Pancreas (tissue), 10 donors: Measurements from ENCODE around the gene PNMT. TPM values are rescaled to one million over a fixed set of nuclear protein-coding genes. Genes with fewer than 3 reads are reported as not detected.
"Not testable (repeated sequence)": the region's sequence is repeated elsewhere in the genome, so short reads cannot be mapped to it uniquely, and the experiment has no call there.

Source experiments
- ATAC-seq, 4 donors: fragments of 200-7000 bp; cut with Tn5 transposase; one replicate each; pipeline versions ENCODE4 v1.8.0 to v1.9.1; 2020; ENCODE audit warnings: mild to moderate bottlenecking in 4 of 4, moderate library complexity in 4 of 4
- DNase-seq, 6 donors: peaks; one replicate each; pipeline ENCODE4 v3.0.0-alpha.2; 2020
- FAIRE-seq: peaks from 2 replicates; lab custom pipeline; 2012; peaks lifted over from hg19 to GRCh38; lab: Jason Lieb, UNC
- H3K27ac ChIP-seq, 4 donors: fragments of 200-600 bp; sonication (generic); 1 replicate in 3 of 4; 2 replicates in 1 of 4; pipeline versions ENCODE4 v1.5.0 to v1.8.0; 2020
- H3K27me3 ChIP-seq, 4 donors: fragments of 200-600 bp; one replicate each; pipeline ENCODE4 v1.8.0; 2021
- H3K36me3 ChIP-seq, 3 donors: fragments of 200-600 bp; sonication (generic) in 1 of 3; one replicate each; pipeline versions ENCODE4 v1.5.0 to v1.8.0; 2020 to 2021
- H3K4me1 ChIP-seq, 3 donors: fragments of 200-600 bp; one replicate each; pipeline ENCODE4 v1.8.0; 2021
- H3K4me3 ChIP-seq, 4 donors: fragments of 200-600 bp; sonication (generic) in 2 of 4; one replicate each; pipeline versions ENCODE4 v1.5.0 to v1.8.0; 2020 to 2021
- H3K9me3 ChIP-seq, 4 donors: fragments of 200-600 bp; one replicate each; pipeline ENCODE4 v1.8.0; 2021
- CTCF ChIP-seq, 4 donors: fragments of 200-600 bp; sonication (generic) in 3 of 4; IDR thresholded peaks; one replicate each; pipeline versions ENCODE4 v1.5.0 to v1.8.0; 2021; ENCODE audit warnings: antibody characterized with exemption in 4 of 4
- WGBS, 2 donors: extraction: QIAGEN DNeasy Blood & Tissue Kit; methylation state at CpG; one replicate each; pipeline ENCODE4 v1.1.7; 2013; 5-methylcytosine and 5-hydroxymethylcytosine counted together
- intact Hi-C, 3 donors: fragments of 100-400 bp; cut with DNase I; formaldehyde crosslinking; loops; one replicate each; pipeline versions ENCODE4 v1.11.1 to v1.14.2; 2022
- polyA plus RNA-seq, 2 donors: library from polyadenylated mRNA; stranded (reverse); fragments of 200-250 nt; gene quantifications; one replicate each; pipeline ENCODE4 v1.2.3, GENCODE V29; 2013
- total RNA-seq, 6 donors: library from RNA; stranded (reverse); fragmentation: NEBNext Ultra II Directional in 4 of 6; extraction: Animal tissue kit (Norgen Biotek cat#: 25700) in 4 of 6; gene quantifications; one replicate each; pipeline versions ENCODE4 v1.2.1 to v1.2.4, GENCODE V29; 2021 to 2023
- donor health status: healthy with polysubstance abuse.
- donor health status: DM: no; HTN: no; CAD: no; lungs with moderate emphysema.
- donor health status: DM: no; HTN: no; CAD: no.
- donor health status: control.
- donor health status: control.
- donor health status: Bipolar disorder and iron deficiency.
- donor health status: DM: yes; HTN: yes; CAD: no.
- donor health status: DM: no; HTN: no; CAD: no.
- donor health status: DM: no; HTN: no; CAD: no.
- donor health status: DM: yes; HTN: yes; CAD: no.

PNMT gene
- total and polyA plus RNA-seq, 8 donors, result 0.16 to 11.7 (median 0.64) TPM; not detected in 3

DNA sequence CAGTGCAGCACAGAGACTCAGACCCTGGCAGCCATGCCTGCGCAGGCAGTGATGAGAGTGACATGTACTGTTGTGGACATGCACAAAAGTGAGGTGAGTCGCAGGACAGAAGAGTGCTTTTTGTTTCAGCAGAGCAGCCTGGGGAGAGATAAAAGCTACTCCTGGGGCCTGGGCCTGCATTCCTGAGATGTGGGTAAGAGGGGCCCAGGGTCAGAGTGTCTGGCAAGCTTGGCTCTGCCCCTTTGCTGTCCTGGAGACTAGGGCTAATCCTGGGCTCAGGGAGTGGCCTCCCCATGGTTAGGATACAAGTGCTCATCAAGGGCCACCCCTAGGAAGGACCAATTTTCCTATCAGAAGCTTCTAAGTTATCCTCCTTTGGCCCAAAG lies 26.8 kb downstream of the PNMT start:
- H3K9me3 ChIP-seq, result no peaks in the 10 kb centered on the region
- FAIRE-seq (no peak), DNase-seq (no peak), ATAC-seq (no peak)
- H3K4me3 ChIP-seq, result no peak overlapping the region
- H3K27ac ChIP-seq, result no peak overlapping the region
- TF ChIP-seq CTCF (IDR thresholded peaks at IDR 0.05), result no peak
- no peaks in the 10 kb centered on the region for H3K27me3 ChIP-seq
- WGBS, 2 donors, result 82 to 86% methylated on average over 2 of the region's 2 CpGs
- intact Hi-C loops, result no loop called here
- no peaks in the 10 kb centered on the region for H3K36me3 ChIP-seq
- peaks cover 0 to 4% (median 0%) of the 10 kb centered on the region in 3 donors for H3K4me1 ChIP-seq

DNA sequence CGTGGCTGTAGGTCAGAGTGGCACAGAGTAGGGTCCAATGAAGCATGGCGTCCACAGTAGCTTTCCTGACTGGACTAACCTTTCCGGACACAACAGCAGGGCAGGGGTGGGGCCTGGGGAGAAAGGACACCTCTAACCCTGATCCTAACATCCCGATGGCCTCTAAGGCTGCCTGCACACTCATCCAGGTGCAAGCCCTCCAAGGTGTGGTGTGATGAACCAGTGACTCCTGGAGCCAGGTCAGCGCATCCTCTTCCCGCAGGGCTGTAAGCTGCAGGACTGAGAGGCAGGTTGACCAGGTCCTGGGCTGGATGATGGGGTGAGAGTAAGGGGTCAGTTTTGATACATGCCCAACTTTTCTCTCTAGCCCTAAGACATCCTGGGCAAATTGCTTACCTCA lies 28.5 kb downstream of the PNMT start:
- ATAC-seq (no peak), DNase-seq (no peak), FAIRE-seq (no peak)
- no peak for TF ChIP-seq CTCF (IDR thresholded peaks at IDR 0.05)
- Histone ChIP-seq H3K4me3 (no peak overlapping the region), H3K4me1 (peaks cover 0 to 5% (median 0%) of the 10 kb centered on the region in 3 donors), H3K9me3 (no peaks in the 10 kb centered on the region), H3K27me3 (no peaks in the 10 kb centered on the region), H3K27ac (no peak overlapping the region), H3K36me3 (no peaks in the 10 kb centered on the region)
- intact Hi-C loops, result no loop called here
- WGBS, 2 donors, result 72 to 74% methylated on average over 6 of the region's 6 CpGs

DNA sequence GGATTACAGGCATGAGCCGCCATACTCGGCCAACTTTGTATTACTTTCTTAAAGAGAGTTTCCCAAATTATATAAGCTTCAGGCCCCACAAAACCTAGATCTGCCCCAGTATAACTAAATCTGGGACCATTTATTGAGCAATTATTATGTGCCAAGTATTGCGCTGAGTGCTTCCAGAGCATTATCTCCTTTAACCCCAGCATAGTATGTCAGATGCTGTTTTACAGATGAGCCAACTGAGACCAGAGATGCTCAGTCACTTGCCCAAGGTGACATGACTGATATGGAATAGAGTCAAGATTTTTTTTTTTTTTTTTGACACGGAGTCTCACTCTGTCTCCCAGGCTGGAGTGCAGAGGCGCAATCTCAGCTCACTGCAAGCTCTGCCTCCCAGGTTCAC lies 29.7 kb downstream of the PNMT start:
- Histone ChIP-seq H3K27me3 (no peaks in the 10 kb centered on the region), H3K4me1 (peaks cover 0 to 13% (median 8%) of the 10 kb centered on the region in 3 donors), H3K9me3 (no peaks in the 10 kb centered on the region), H3K4me3 (no peak overlapping the region), H3K36me3 (no peaks in the 10 kb centered on the region), H3K27ac (no peak overlapping the region)
- intact Hi-C loops, result no loop called here
- TF ChIP-seq CTCF (IDR thresholded peaks at IDR 0.05), result no peak
- FAIRE-seq (no peak), DNase-seq (no peak), ATAC-seq (no peak)
- 85 to 93% methylated on average over 4 to 5 of the region's 5 CpGs for WGBS, 2 donors

DNA sequence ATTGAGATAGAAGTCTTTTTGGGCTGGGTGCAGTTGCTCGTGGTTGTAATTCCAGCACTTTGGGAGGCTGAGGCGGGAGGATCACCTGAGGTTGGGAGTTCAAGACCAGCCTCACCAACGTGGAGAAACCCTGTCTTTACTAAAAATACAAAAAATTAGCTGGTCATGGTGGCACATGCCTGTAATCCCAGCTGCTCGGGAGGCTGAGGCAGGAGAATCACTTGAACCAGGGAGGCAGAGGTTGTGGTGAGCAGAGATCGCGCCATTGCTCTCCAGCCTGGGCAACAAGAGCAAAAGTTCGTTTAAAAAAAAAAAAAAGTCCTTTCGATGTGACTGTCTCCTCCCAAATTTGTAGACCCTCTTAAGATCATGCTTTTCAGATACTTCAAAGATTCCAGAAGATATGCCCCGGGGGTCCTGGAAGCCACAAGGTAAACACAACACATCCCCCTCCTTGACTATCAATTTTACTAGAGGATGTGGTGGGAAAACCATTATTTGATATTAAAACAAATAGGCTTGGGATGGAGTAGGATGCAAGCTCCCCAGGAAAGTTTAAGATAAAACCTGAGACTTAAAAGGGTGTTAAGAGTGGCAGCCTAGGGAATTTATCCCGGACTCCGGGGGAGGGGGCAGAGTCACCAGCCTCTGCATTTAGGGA lies 31.0 kb downstream of the PNMT start:
- H3K27me3 ChIP-seq, H3K36me3 ChIP-seq, ATAC-seq, intact Hi-C loops, DNase-seq, FAIRE-seq, H3K9me3 ChIP-seq: not testable (repeated sequence)
- Histone ChIP-seq H3K4me3 (peak overlapping the region; percentile 79 to 93 (median 86)), H3K4me1 (peaks cover 4 to 26% (median 15%) of the 10 kb centered on the region in 3 donors), H3K27ac (peak overlapping the region; percentile 83 to 93 (median 92))
- WGBS, 2 donors, result 43 to 49% methylated on average over 11 of the region's 11 CpGs

DNA sequence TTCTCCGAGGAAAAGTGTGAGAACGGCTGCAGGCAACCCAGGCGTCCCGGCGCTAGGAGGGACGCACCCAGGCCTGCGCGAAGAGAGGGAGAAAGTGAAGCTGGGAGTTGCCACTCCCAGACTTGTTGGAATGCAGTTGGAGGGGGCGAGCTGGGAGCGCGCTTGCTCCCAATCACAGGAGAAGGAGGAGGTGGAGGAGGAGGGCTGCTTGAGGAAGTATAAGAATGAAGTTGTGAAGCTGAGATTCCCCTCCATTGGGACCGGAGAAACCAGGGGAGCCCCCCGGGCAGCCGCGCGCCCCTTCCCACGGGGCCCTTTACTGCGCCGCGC lies 31.5 kb downstream of the PNMT start, which contains the start of gene ERBB2:
Gene ERBB2 (plus strand): TSS at position 247 of the 330 bp plus-strand sequence. CDS start 175 bp downstream, outside the sequence.
- intact Hi-C loops, result no loop called here
- peaks cover 9 to 31% (median 20%) of the 10 kb centered on the region in 3 donors for H3K4me1 ChIP-seq
- DNase-seq, result peak; percentile 69 to 87 (median 72)
- H3K9me3 ChIP-seq, result no peaks in the 10 kb centered on the region
- 0 to 2% methylated on average over 19 to 20 of the region's 20 CpGs for WGBS, 2 donors
- TF ChIP-seq CTCF (IDR thresholded peaks at IDR 0.05), result no peak
- H3K27me3 ChIP-seq, result no peaks in the 10 kb centered on the region
- H3K4me3 ChIP-seq, result peak within 1 kb of the TSS; percentile 79 to 93 (median 86)
- no peaks in the 10 kb centered on the region for H3K36me3 ChIP-seq
- peak within 1 kb of the TSS; percentile 83 to 93 (median 92) for H3K27ac ChIP-seq
- peak; percentile 72 to 86 (median 80) for ATAC-seq
- FAIRE-seq, result no peak
